GM18505 (cell line): ENCODE measurements around the gene ULBP1.
"Not testable (repeated sequence)": the region's sequence is repeated elsewhere in the genome, so short reads cannot be mapped to it uniquely, and the experiment has no call there.

Experiments
- ATAC-seq: cut with Tn5 transposase; IDR thresholded peaks from one replicate; pipeline ENCODE4 v1.9.1; 2021; ENCODE audit not compliant: unreplicated experiment
- POLR2A ChIP-seq: IDR thresholded peaks from 4 replicates; pipeline ENCODE4 v1.6.1; 2011; ENCODE audit warnings: borderline replicate concordance; ENCODE audit not compliant: insufficient read depth, insufficient read length; ENCODE audit errors: extremely low read depth

The ULBP1 gene

GRCh38 chr6:149955654-149956317 is 8.0 kb upstream of the ULBP1 start:
- not testable (repeated sequence) for ATAC-seq

DNA sequence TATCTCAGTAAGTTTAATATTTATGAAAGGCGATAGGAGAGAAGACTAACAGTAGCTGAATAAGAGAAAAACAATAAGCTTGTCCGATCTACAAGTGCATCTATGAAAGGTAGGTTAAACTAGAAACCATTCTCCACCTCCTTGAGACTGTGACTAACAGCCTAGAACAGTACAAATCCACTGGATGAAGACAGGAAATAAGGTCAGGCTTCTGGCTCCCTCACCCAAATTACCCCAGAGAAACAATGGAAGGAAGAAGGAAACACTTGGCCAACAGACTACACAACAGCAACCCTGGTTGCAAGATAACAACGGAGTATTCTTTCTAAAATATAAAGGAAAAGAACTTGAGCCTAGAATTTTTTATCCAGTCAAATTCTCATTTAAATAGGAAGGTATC is 5.6 kb upstream of the ULBP1 start:
- ATAC-seq, result not testable (repeated sequence)

- not testable (repeated sequence) for ATAC-seq
These were observed 3.9 kb upstream of the ULBP1 start for GRCh38 chr6:149959806-149960205.

GRCh38 chr6:149960488-149960887 is 3.3 kb upstream of the ULBP1 start:
- no peak for TF ChIP-seq POLR2A
- ATAC-seq, result no peak

DNA sequence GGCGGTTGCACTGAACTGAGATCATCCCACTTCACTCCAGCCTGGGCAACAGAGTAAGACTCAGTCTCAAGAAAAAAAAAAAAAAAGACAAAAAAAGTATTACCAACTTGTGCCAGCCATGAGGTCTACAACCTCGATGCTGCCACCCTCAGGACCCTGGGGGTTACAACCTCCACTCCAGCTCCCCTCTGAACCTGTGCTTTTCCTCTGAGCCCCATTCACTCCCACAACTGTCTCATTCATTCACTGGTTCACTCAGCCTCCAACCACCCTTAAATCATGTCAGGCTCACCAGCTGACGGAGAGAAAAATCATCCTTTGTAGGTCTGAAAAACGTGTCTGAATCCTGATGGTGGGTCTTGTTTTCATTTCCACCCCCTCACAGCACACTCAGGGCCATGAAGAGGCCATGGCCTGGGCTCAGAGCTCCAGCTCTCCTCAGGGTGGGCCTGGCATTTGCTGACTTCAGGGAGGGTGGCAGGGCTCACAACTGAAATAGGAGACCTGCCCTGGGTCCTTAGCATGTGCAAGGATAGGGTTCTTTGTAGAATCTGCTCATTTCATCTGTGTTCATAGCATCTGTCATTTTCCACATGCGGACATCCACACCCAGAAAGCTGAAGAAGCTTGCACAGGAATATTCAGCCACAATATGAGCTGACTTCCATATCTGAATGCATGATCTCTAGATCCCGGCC is 1.9 kb upstream of the ULBP1 start:
- ATAC-seq, result no peak
- TF ChIP-seq POLR2A, result no peak

DNA sequence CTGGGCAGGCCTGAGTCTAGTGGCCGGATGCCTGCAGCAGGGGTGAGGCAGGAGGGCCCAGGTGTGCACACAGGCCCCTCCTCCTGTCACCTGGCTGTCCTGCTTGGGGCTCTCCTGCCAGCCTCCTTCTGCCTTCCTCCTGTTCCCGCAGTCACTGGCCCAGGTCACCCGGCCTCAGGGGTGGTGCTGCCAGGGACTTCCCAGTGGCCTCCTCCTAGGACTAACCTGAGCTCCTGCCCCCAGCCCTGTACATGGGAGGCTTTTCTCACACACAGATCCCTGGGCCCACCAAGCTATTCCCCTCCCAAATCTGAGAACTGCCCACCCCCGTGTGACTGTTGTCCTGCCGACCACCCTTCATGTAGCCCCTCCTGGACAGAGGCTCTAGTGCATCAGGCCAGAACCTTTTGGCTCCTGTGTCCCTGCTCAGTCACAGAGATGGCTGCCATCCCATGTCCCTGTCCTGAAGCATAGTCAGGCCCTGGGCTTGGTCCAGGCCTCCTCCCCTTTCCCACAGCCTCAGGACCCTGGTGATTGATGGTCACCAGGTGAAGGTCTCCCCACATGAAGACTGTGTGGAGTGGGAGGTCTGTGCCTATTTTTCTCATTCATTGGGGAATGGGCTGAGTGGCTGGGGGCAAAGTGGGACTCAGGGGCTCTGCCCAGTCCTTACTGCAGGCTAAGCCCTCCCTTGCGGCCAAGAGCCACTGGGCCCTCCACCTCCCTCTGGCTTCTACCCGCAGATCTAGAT is 1.1 kb upstream of the ULBP1 start:
- ATAC-seq, result no peak
- no peak for TF ChIP-seq POLR2A

DNA sequence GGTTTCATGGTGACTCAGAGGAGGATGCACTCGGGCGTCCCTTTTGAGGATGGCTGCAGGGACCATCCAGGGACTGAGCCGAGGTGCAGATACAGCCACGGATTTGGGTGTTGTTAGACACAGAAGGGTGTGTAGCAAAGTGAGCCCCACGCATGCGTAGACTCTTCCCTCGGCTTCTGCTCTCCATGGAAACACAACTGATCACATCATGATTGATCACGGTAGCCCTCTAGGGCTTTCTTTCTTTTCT is 606 bp upstream of the ULBP1 start:
- ATAC-seq, result no peak
- TF ChIP-seq POLR2A, result no peak

DNA sequence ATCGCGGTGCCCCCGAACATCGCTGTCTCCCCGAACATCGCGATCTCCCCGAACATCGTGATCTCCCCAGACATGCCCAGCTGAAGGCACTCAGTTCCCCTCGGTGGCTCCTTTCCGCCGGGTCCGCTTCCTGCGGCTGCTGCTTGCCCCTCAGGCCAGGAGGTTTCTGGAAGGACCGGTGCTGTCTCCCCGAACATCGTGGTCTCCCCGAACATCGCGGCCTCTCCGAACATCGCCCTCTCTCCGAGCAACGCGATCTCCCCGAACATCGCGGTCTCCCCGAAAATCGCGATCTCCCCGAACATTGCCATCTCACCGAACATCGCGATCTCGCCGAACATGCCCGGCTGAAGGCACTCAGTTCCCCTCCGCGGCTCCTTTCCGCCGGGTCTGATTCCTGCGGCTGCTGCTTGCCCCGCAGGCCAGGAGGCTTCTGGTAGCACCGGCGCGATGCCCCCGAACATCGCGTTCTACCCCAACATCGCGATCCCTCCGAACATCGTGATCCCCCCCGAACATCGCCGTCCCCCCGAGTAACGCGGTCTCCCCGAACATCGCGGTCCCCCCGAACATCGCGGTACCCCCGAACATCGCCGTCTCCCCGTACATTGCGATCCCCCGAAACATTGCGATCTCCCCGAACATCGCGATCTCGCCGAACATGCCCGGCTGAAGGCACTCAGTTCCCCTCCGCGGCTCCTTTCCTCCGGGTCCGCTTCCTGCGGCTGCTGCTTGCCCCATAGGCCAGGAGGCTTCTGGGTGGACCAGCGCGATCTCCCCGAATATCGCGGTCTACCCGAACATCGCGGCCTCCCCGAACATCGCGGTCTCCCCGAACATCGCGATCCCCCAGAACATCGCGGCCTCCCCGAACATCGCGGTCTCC is 808 bp downstream of the ULBP1 start:
- no peak for ATAC-seq
- no peak for TF ChIP-seq POLR2A

DNA sequence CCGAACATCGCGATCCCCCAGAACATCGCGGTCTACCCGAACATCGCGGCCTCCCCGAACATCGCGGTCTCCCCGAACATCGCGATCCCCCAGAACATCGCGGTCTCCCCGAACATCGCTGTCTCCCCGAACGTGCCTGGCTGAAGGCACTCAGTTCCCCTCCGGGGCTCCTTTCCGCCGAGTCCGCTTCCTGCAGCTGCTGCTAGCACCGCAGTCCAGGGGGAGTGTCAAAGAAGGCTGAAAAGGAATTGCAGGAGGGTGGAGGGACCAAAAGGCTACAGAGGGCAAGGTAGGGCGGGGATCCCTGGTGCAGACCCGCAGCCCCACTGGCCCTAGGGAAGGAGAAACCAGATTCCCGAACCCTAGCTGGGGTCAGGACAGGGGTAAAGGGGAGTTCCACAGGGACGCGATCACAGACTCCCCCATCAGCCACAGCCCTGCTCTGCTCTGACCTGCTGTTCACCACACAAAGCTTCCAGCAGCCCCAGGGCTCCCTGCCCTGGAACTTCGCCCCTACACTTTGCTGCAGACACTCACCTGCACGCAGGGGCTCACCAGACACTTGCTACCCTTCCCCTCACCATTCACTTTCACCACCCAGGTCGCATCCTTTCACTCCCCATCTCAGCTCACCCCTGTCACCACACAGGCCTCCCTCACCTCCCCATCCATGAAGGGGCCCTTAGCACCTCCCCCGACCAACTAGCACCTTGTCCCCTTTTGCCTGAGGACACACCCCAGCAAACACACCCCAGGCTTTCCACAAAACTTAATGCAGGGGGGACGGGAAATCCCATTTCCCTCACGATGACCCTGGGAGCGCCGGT is 1.7 kb downstream of the ULBP1 start:
- no peak for ATAC-seq
- TF ChIP-seq POLR2A, result no peak

- ATAC-seq, result not testable (repeated sequence)
These were observed 2.6 kb downstream of the ULBP1 start for GRCh38 chr6:149966319-149966718.

DNA sequence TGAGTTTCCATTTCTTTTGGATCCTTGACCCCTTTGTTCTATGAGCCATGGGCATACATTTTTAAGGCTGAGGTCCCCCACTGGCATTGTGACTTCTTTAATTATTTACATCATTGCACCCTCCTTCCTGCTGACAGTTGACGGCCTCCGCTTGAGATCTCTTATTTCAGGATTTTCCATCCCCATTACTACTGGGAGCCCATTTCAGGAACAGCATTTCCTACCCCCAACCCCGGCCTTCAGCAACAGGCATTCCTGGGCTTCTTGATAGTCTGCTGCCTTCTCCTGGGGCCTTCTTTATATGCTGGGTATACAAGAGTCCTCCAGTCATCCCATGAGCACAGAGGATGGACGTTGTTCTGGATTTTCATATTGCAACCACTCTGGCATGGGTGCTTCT is 3.8 kb downstream of the ULBP1 start:
- no peak for ATAC-seq
- no peak for TF ChIP-seq POLR2A

DNA sequence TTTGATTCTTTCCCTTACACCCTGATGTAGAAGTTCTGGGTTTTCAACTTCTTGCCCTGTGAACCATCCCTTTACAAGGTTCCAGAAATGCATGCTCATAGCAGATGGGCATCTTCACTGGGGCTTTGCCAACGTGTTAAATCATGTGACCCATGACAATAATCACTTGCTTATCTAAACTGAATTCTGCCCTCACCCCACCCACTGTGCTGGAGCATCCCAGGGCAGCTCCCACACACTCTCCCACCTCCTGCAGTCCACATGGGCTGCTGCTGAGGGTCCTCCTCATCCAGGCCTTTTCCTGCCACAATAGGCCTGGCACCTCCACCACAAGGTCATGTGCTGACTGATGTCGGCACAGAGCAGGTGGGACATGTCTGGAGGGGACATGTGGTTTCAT is 4.3 kb downstream of the ULBP1 start:
- ATAC-seq, result not testable (repeated sequence)

GRCh38 chr6:149968909-149969308 is 5.2 kb downstream of the ULBP1 start:
- ATAC-seq, result not testable (repeated sequence)

DNA sequence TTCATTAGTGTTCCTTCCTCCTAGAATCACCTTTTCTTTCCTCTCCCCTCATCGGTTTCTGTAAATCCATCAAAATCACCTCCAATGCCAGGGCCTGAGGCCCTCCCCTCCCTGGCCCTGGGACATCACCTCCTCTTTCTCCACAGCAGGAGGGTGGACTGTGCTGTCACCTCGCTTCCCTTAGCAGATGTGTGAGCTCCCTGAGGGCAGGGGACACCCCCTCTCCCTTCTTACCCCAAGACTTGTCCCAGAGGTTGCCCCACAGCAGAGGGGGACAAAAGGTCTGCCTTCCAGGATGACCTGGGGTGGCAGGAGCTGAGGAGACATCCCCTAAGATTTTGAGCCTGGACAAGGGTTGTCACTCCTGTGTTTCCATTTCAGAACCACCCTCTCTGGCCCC is 5.9 kb downstream of the ULBP1 start:
- ATAC-seq, result no peak
- TF ChIP-seq POLR2A, result no peak

GRCh38 chr6:149974394-149974793 is 10.7 kb downstream of the ULBP1 start:
- not testable (repeated sequence) for ATAC-seq
